ENCODE measurements around the gene CTSA. TPM values are rescaled to one million over a fixed set of nuclear protein-coding genes. Genes with fewer than 3 reads are reported as not detected.

Gene CTSA
- total and polyA plus RNA-seq, 2 experiments from 2014 or later = 39.9 to 63.9 TPM

DNA sequence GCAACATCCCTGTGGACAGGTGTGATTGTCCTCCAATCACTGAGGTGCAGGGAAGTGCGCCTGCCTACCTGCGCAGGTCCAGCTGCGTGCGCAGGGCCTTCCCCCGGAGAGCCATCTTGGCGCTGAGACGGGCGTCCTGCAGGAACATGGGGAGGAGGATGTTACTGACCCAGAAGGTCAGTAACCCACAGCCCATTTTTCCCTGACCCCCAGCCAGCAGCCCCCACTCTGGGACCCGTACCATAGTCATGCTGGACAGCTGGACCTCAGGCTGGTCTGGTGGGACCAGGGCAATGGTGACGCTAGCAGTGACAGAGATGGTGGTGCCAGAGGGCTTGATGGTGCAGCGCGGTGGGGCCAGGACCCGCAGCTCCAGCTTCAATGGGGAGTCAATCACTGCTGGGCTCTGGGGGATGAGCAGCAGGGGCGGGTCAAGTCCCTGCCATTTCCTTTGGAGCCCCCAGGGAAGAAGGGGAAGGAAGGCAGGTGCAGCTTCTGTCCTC, 11.1 kb downstream of the CTSA start:
- Histone ChIP-seq H3K4me1 (ENCODE audit: insufficient read depth) (no peaks in the 10 kb centered on the region), H3K27me3 (ENCODE audit: insufficient read depth) (no peaks in the 10 kb centered on the region), H3K4me2 (no peak overlapping the region), H3K4me3 (no peak overlapping the region), H3K36me3 (ENCODE audit: insufficient read depth) (peaks cover 21% of the 10 kb centered on the region), H3F3A (replicated peaks; ENCODE audit: low read depth) (0 out of 2 replicates have a peak, but pooled peaks cover 5% of the 10 kb centered on the region), H3K27ac (ENCODE audit: low read depth) (no peak overlapping the region), H4K20me1 (replicated peaks; ENCODE audit: insufficient read depth) (peaks cover 20% of the 10 kb centered on the region), H3K9me2 (ENCODE audit: insufficient read depth) (no peaks in the 10 kb centered on the region), H3K79me2 (replicated peaks; ENCODE audit: insufficient read depth) (no peaks in the 10 kb centered on the region), H2AFZ (no peak overlapping the region)
- peaks cover 31% of the 10 kb centered on the region for H3K27me3 Mint-ChIP-seq (ENCODE audit: insufficient read depth, low read depth, poor library complexity)
- TF ChIP-seq NANOG (IDR thresholded peaks at IDR 0.05; ENCODE audit: borderline replicate concordance) (no peak), EZH2 (IDR thresholded peaks at IDR 0.05; ENCODE audit: low read depth, unreplicated experiment) (no peak), JUNB (IDR thresholded peaks at IDR 0.05; ENCODE audit: unreplicated experiment) (no peak)
- TF ChIP-seq, protein P1, sequence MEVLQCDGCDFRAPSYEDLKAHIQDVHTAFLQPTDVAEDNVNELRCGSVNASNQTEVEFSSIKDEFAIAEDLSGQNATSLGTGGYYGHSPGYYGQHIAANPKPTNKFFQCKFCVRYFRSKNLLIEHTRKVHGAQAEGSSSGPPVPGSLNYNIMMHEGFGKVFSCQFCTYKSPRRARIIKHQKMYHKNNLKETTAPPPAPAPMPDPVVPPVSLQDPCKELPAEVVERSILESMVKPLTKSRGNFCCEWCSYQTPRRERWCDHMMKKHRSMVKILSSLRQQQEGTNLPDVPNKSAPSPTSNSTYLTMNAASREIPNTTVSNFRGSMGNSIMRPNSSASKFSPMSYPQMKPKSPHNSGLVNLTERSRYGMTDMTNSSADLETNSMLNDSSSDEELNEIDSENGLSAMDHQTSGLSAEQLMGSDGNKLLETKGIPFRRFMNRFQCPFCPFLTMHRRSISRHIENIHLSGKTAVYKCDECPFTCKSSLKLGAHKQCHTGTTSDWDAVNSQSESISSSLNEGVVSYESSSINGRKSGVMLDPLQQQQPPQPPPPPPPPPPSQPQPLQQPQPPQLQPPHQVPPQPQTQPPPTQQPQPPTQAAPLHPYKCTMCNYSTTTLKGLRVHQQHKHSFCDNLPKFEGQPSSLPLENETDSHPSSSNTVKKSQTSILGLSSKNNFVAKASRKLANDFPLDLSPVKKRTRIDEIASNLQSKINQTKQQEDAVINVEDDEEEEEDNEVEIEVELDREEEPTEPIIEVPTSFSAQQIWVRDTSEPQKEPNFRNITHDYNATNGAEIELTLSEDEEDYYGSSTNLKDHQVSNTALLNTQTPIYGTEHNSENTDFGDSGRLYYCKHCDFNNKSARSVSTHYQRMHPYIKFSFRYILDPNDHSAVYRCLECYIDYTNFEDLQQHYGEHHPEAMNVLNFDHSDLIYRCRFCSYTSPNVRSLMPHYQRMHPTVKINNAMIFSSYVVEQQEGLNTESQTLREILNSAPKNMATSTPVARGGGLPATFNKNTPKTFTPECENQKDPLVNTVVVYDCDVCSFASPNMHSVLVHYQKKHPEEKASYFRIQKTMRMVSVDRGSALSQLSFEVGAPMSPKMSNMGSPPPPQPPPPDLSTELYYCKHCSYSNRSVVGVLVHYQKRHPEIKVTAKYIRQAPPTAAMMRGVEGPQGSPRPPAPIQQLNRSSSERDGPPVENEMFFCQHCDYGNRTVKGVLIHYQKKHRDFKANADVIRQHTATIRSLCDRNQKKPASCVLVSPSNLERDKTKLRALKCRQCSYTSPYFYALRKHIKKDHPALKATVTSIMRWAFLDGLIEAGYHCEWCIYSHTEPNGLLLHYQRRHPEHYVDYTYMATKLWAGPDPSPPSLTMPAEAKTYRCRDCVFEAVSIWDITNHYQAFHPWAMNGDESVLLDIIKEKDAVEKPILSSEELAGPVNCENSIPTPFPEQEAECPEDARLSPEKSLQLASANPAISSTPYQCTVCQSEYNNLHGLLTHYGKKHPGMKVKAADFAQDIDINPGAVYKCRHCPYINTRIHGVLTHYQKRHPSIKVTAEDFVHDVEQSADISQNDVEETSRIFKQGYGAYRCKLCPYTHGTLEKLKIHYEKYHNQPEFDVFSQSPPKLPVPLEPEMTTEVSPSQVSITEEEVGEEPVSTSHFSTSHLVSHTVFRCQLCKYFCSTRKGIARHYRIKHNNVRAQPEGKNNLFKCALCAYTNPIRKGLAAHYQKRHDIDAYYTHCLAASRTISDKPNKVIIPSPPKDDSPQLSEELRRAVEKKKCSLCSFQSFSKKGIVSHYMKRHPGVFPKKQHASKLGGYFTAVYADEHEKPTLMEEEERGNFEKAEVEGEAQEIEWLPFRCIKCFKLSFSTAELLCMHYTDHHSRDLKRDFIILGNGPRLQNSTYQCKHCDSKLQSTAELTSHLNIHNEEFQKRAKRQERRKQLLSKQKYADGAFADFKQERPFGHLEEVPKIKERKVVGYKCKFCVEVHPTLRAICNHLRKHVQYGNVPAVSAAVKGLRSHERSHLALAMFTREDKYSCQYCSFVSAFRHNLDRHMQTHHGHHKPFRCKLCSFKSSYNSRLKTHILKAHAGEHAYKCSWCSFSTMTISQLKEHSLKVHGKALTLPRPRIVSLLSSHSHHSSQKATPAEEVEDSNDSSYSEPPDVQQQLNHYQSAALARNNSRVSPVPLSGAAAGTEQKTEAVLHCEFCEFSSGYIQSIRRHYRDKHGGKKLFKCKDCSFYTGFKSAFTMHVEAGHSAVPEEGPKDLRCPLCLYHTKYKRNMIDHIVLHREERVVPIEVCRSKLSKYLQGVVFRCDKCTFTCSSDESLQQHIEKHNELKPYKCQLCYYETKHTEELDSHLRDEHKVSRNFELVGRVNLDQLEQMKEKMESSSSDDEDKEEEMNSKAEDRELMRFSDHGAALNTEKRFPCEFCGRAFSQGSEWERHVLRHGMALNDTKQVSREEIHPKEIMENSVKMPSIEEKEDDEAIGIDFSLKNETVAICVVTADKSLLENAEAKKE (CRISPR knock-in tag; IDR thresholded peaks at IDR 0.05) = no peak
- TF ChIP-seq, protein P2, sequence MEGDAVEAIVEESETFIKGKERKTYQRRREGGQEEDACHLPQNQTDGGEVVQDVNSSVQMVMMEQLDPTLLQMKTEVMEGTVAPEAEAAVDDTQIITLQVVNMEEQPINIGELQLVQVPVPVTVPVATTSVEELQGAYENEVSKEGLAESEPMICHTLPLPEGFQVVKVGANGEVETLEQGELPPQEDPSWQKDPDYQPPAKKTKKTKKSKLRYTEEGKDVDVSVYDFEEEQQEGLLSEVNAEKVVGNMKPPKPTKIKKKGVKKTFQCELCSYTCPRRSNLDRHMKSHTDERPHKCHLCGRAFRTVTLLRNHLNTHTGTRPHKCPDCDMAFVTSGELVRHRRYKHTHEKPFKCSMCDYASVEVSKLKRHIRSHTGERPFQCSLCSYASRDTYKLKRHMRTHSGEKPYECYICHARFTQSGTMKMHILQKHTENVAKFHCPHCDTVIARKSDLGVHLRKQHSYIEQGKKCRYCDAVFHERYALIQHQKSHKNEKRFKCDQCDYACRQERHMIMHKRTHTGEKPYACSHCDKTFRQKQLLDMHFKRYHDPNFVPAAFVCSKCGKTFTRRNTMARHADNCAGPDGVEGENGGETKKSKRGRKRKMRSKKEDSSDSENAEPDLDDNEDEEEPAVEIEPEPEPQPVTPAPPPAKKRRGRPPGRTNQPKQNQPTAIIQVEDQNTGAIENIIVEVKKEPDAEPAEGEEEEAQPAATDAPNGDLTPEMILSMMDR (conservative IDR thresholded peaks at IDR 0.05; ENCODE audit: low read depth in 2 of 2) = no peak
- TF ChIP-seq, protein P3, sequence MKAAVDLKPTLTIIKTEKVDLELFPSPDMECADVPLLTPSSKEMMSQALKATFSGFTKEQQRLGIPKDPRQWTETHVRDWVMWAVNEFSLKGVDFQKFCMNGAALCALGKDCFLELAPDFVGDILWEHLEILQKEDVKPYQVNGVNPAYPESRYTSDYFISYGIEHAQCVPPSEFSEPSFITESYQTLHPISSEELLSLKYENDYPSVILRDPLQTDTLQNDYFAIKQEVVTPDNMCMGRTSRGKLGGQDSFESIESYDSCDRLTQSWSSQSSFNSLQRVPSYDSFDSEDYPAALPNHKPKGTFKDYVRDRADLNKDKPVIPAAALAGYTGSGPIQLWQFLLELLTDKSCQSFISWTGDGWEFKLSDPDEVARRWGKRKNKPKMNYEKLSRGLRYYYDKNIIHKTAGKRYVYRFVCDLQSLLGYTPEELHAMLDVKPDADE (IDR thresholded peaks at IDR 0.05) = no peak
- H3K27ac Mint-ChIP-seq = no peak overlapping the region
- peaks cover 80% of the 10 kb centered on the region for H3K36me3 Mint-ChIP-seq (ENCODE audit: low read depth)
- no peak for DNase-seq (ENCODE audit: low spot score)
- peaks cover 3% of the 10 kb centered on the region; the same call in 1 of the 3 replicates for H3K4me1 Mint-ChIP-seq
- no peak for ATAC-seq
- no peak overlapping the region for H3K4me3 Mint-ChIP-seq
- H3K9me3 Mint-ChIP-seq = no peaks in the 10 kb centered on the region; the same call in 2 of the 3 replicates

Measured in GM23338 (cell line).